Measurements from ENCODE around the gene EDAR.

DNA sequence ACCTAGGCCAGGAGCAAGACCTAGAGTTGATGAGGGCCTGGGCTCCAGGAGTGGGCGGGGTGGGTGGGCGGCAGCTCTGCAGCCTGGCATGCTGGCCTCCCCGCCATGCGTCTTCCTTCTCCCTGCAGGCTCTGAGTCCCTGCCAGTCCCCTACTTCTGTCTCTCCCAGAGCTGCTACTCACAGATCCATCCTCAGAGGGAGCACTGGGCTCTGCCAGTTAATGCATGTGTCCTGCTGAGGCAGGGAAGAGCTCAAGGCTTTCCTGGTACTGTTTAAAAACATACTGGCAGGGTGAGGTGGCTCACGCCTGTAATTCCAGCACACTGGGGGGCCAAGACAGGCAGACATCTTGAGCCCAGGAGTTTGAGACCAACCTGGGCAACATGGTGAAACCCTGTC is 38.7 kb upstream of the EDAR start:
- TF ChIP-seq, protein P1, sequence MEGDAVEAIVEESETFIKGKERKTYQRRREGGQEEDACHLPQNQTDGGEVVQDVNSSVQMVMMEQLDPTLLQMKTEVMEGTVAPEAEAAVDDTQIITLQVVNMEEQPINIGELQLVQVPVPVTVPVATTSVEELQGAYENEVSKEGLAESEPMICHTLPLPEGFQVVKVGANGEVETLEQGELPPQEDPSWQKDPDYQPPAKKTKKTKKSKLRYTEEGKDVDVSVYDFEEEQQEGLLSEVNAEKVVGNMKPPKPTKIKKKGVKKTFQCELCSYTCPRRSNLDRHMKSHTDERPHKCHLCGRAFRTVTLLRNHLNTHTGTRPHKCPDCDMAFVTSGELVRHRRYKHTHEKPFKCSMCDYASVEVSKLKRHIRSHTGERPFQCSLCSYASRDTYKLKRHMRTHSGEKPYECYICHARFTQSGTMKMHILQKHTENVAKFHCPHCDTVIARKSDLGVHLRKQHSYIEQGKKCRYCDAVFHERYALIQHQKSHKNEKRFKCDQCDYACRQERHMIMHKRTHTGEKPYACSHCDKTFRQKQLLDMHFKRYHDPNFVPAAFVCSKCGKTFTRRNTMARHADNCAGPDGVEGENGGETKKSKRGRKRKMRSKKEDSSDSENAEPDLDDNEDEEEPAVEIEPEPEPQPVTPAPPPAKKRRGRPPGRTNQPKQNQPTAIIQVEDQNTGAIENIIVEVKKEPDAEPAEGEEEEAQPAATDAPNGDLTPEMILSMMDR (IDR thresholded peaks at IDR 0.05): no peak
- no peak for TF ChIP-seq POLR2A (IDR thresholded peaks at IDR 0.05)
